ENCODE results near the gene SLC41A3.
A peak's percentile ranks its signal among the peaks of the same experiment; 100 is the strongest.

SLC41A3 gene

DNA sequence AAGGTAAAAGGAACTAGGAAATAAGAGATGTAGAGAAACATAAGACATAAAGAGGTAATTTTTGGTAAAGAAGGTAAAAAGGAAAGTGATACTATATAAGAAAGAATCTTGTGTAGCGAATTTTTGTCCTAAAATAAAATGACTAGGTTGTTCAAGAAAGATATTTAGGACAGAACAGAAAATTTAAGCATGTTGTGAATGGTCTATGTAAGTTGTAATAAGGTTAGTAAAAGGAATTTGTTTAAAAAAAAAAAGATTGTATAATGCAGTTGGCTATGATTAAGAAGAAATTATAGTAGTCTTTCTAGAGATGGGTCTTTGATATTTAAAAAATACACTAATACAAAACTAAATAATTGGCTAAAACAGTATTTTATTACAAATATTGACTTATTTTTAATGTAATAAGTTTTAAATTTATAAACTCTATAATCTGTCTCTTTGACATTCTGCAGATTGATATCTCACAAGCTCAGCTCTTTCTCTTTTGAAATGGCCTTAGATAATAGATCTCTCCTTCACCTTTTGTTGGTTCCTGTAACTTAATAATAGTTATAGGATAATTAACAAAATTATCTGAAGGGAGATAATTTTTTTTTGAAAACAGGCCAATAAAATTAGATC is 3.7 kb upstream of the SLC41A3 start:
- H3K4me1 ChIP-seq (ENCODE audit: control extremely low read depth in 1 of 4, control insufficient read depth in 4 of 4, insufficient read depth in 4 of 4, low read length in 3 of 4) = peaks cover 0 to 12% (median 7%) of the 10 kb centered on the region in 4 experiments
- no peak for DNase-seq
- H3K9me3 ChIP-seq (ENCODE audit: control extremely low read depth in 1 of 5, control insufficient read depth in 4 of 5, insufficient read depth in 2 of 5, low read depth in 1 of 5, low read length in 4 of 5) = no peaks in the 10 kb centered on the region
- 94% methylated on average over 1 of the region's 1 CpG for WGBS (ENCODE audit: insufficient coverage)
- H3K36me3 ChIP-seq (ENCODE audit: control insufficient read depth in 4 of 4, insufficient read depth in 4 of 4, low read length in 3 of 4) = no peaks in the 10 kb centered on the region
- POLR2A ChIA-PET = no interaction called here
- no peak overlapping the region for H3K4me3 ChIP-seq (ENCODE audit: control insufficient read depth in 1 of 7, extremely low read depth in 1 of 7, insufficient read depth in 4 of 7, low read depth in 2 of 7, low read length in 6 of 7)
- no peak overlapping the region for H3K27ac ChIP-seq (ENCODE audit: insufficient read depth in 1 of 2, low read depth in 1 of 2, low read length in 2 of 2, poor library complexity in 1 of 2, severe bottlenecking in 2 of 2)
- H3K27me3 ChIP-seq (replicated peaks in 2 of 5; ENCODE audit: control insufficient read depth in 4 of 5, insufficient read depth in 5 of 5, low read length in 4 of 5) = no peaks in the 10 kb centered on the region
- CTCF ChIA-PET = no interaction called here

DNA sequence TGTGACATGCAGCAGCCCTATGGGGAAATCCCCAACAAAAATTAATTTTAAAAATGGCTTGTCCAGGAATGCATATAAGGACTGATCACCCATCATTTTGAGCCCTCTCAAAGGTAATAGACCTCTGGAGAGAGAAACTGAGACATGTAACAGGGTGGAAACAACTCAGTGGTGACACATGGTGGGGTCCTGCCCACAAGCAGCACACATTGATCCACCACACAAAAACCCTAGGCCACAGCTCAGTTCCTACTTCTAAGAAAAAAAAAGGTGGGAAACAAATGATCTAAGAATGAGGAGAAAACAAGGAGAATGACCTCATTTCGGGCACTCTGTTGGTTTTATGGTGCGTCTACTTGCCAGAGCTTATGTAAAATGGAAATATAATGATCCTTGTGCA is 1.9 kb upstream of the SLC41A3 start:
- ChIA-PET POLR2A (no interaction called here), CTCF (interaction anchor here (1.2 kb wide), 1 partner anchor 14 kb away, joined by 3 read pairs; no protein-coding TSS in a partner anchor)
- Histone ChIP-seq H3K4me1 (ENCODE audit: control extremely low read depth in 1 of 4, control insufficient read depth in 4 of 4, insufficient read depth in 4 of 4, low read length in 3 of 4) (peaks cover 0 to 12% (median 7%) of the 10 kb centered on the region in 4 experiments), H3K4me3 (ENCODE audit: control insufficient read depth in 1 of 7, extremely low read depth in 1 of 7, insufficient read depth in 4 of 7, low read depth in 2 of 7, low read length in 6 of 7) (no peak overlapping the region), H3K9me3 (ENCODE audit: control extremely low read depth in 1 of 5, control insufficient read depth in 4 of 5, insufficient read depth in 2 of 5, low read depth in 1 of 5, low read length in 4 of 5) (no peaks in the 10 kb centered on the region), H3K36me3 (ENCODE audit: control insufficient read depth in 4 of 4, insufficient read depth in 4 of 4, low read length in 3 of 4) (peaks cover 0 to 2% (median 0%) of the 10 kb centered on the region in 4 experiments), H3K27me3 (replicated peaks in 2 of 5; ENCODE audit: control insufficient read depth in 4 of 5, insufficient read depth in 5 of 5, low read length in 4 of 5) (no peaks in the 10 kb centered on the region), H3K27ac (ENCODE audit: insufficient read depth in 1 of 2, low read depth in 1 of 2, low read length in 2 of 2, poor library complexity in 1 of 2, severe bottlenecking in 2 of 2) (no peak overlapping the region)
- peak in 1 of 3 donors; percentile 7 for DNase-seq
- WGBS (ENCODE audit: insufficient coverage) = 100% methylated on average over 1 of the region's 2 CpGs

DNA sequence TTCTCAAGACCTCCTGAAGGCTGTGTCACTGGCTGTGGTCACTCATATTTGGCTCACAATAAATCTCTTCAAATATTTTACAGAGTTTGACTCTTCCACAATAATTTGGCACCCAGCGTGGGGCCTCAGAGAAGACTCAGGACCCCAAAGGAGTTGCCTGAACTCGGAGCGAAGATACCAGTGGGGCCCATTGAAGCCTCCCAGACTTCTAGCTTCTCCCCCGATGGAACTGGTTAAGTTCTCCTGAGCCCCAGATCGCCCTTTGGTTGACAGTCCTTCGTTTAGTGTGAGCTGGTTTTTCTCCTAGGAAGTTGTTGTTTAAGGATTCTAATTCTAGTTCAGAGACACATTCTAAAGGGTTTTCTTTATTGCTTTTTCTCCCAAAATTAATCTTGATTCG is 1.4 kb upstream of the SLC41A3 start:
- no peak for DNase-seq
- Histone ChIP-seq H3K27me3 (replicated peaks in 2 of 5; ENCODE audit: control insufficient read depth in 4 of 5, insufficient read depth in 5 of 5, low read length in 4 of 5) (no peaks in the 10 kb centered on the region), H3K4me3 (ENCODE audit: control insufficient read depth in 1 of 7, extremely low read depth in 1 of 7, insufficient read depth in 4 of 7, low read depth in 2 of 7, low read length in 6 of 7) (no peak overlapping the region), H3K4me1 (ENCODE audit: control extremely low read depth in 1 of 4, control insufficient read depth in 4 of 4, insufficient read depth in 4 of 4, low read length in 3 of 4) (peaks cover 0 to 12% (median 7%) of the 10 kb centered on the region in 4 experiments), H3K27ac (ENCODE audit: insufficient read depth in 1 of 2, low read depth in 1 of 2, low read length in 2 of 2, poor library complexity in 1 of 2, severe bottlenecking in 2 of 2) (no peak overlapping the region), H3K36me3 (ENCODE audit: control insufficient read depth in 4 of 4, insufficient read depth in 4 of 4, low read length in 3 of 4) (peaks cover 0 to 2% (median 1%) of the 10 kb centered on the region in 4 experiments), H3K9me3 (ENCODE audit: control extremely low read depth in 1 of 5, control insufficient read depth in 4 of 5, insufficient read depth in 2 of 5, low read depth in 1 of 5, low read length in 4 of 5) (no peaks in the 10 kb centered on the region)
- ChIA-PET POLR2A (no interaction called here), CTCF (no interaction called here)
- WGBS (ENCODE audit: insufficient coverage) = 98% methylated on average over 5 of the region's 7 CpGs

DNA sequence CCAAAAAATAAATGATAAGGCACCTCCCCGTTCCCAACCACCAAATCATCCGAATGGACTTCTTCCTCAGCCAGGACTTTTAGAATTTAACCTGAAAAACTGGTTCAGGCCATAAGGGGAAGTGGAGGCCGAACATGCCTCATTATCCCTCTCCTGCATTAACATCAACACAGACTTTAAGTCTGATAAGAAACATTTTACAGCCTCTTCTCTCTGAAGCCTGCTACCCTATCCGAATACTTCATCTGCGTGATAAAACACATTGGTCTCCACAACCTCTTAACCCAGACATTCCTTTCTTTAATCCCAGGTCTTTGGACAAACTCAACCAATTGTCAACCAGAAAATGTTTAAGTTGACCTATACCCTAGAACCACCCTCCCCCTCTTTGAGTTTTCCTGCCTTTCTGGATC is 850 bp upstream of the SLC41A3 start:
- CTCF ChIA-PET = no interaction called here
- POLR2A ChIA-PET = no interaction called here

DNA sequence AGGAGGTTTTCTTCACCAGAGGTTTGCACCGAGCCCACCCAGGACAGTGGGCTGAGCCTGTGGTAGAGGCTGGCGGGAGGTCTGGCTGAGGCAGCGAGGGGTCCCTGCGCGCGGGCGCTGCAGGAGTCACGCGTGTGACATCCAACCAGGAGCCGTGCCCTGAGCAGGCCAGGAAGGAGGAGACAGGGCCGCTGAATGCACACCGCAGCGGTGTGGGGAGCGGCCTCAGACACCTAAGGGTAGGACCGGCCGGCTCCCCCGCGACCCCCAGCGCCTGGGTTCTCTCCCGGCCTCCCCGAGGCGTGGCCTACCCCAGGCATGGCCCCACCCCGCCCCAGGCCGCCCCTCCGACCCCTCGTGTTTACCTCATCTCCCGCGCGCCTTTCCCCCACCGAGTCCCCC is 412 bp downstream of the SLC41A3 start:
- CTCF ChIA-PET = no interaction called here
- Histone ChIP-seq H3K36me3 (ENCODE audit: control insufficient read depth in 4 of 4, insufficient read depth in 4 of 4, low read length in 3 of 4) (peaks cover 0 to 2% (median 1%) of the 10 kb centered on the region in 4 experiments), H3K9me3 (ENCODE audit: control extremely low read depth in 1 of 5, control insufficient read depth in 4 of 5, insufficient read depth in 2 of 5, low read depth in 1 of 5, low read length in 4 of 5) (no peaks in the 10 kb centered on the region), H3K4me1 (ENCODE audit: control extremely low read depth in 1 of 4, control insufficient read depth in 4 of 4, insufficient read depth in 4 of 4, low read length in 3 of 4) (peaks cover 0 to 12% (median 7%) of the 10 kb centered on the region in 4 experiments), H3K27me3 (replicated peaks in 2 of 5; ENCODE audit: control insufficient read depth in 4 of 5, insufficient read depth in 5 of 5, low read length in 4 of 5) (no peaks in the 10 kb centered on the region), H3K27ac (ENCODE audit: insufficient read depth in 1 of 2, low read depth in 1 of 2, low read length in 2 of 2, poor library complexity in 1 of 2, severe bottlenecking in 2 of 2) (peak overlapping the region in 1 of 2 experiments; percentile 83), H3K4me3 (ENCODE audit: control insufficient read depth in 1 of 7, extremely low read depth in 1 of 7, insufficient read depth in 4 of 7, low read depth in 2 of 7, low read length in 6 of 7) (peak overlapping the region; percentile 50 to 86 (median 73))
- peak; percentile 50 to 85 (median 76) for DNase-seq
- POLR2A ChIA-PET = no interaction called here
- WGBS (ENCODE audit: insufficient coverage) = 0% methylated on average over 24 of the region's 30 CpGs

More for the DNA sequence above, 850 bp upstream of the SLC41A3 start:
- 83% methylated on average over 5 of the region's 5 CpGs for WGBS (ENCODE audit: insufficient coverage)
- H3K9me3 ChIP-seq (ENCODE audit: control extremely low read depth in 1 of 5, control insufficient read depth in 4 of 5, insufficient read depth in 2 of 5, low read depth in 1 of 5, low read length in 4 of 5) = no peaks in the 10 kb centered on the region
- peaks cover 0 to 12% (median 7%) of the 10 kb centered on the region in 4 experiments for H3K4me1 ChIP-seq (ENCODE audit: control extremely low read depth in 1 of 4, control insufficient read depth in 4 of 4, insufficient read depth in 4 of 4, low read length in 3 of 4)
- peak overlapping the region; percentile 54 to 83 for H3K27ac ChIP-seq (ENCODE audit: insufficient read depth in 1 of 2, low read depth in 1 of 2, low read length in 2 of 2, poor library complexity in 1 of 2, severe bottlenecking in 2 of 2)
- no peak for DNase-seq
- peaks cover 0 to 2% (median 1%) of the 10 kb centered on the region in 4 experiments for H3K36me3 ChIP-seq (ENCODE audit: control insufficient read depth in 4 of 4, insufficient read depth in 4 of 4, low read length in 3 of 4)
- peak overlapping the region in 6 of 7 experiments; percentile 70 to 86 (median 74) for H3K4me3 ChIP-seq (ENCODE audit: control insufficient read depth in 1 of 7, extremely low read depth in 1 of 7, insufficient read depth in 4 of 7, low read depth in 2 of 7, low read length in 6 of 7)
- H3K27me3 ChIP-seq (replicated peaks in 2 of 5; ENCODE audit: control insufficient read depth in 4 of 5, insufficient read depth in 5 of 5, low read length in 4 of 5) = no peaks in the 10 kb centered on the region

DNA sequence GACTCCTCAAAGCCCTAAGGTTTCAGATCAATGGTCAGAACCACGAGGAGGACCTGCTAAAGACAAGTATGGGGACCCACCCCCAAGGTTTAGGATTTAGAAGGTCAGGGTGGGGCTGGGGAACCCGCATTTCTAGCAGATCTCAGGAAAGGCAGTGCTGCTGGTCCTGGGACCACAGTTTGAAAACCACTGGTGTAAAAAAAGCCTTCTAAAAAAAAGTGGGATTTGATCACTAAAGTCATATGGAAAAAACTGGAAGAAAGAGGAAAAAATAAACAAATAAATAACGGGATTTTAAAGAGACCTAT is 832 bp downstream of the SLC41A3 start:
- peak overlapping the region; percentile 50 to 86 (median 73) for H3K4me3 ChIP-seq (ENCODE audit: control insufficient read depth in 1 of 7, extremely low read depth in 1 of 7, insufficient read depth in 4 of 7, low read depth in 2 of 7, low read length in 6 of 7)
- no peaks in the 10 kb centered on the region for H3K27me3 ChIP-seq (replicated peaks in 2 of 5; ENCODE audit: control insufficient read depth in 4 of 5, insufficient read depth in 5 of 5, low read length in 4 of 5)
- peak in 1 of 3 donors; percentile 34 for DNase-seq
- CTCF ChIA-PET = no interaction called here
- H3K27ac ChIP-seq (ENCODE audit: insufficient read depth in 1 of 2, low read depth in 1 of 2, low read length in 2 of 2, poor library complexity in 1 of 2, severe bottlenecking in 2 of 2) = peak overlapping the region in 1 of 2 experiments; percentile 83
- H3K9me3 ChIP-seq (ENCODE audit: control extremely low read depth in 1 of 5, control insufficient read depth in 4 of 5, insufficient read depth in 2 of 5, low read depth in 1 of 5, low read length in 4 of 5) = no peaks in the 10 kb centered on the region
- H3K4me1 ChIP-seq (ENCODE audit: control extremely low read depth in 1 of 4, control insufficient read depth in 4 of 4, insufficient read depth in 4 of 4, low read length in 3 of 4) = peaks cover 0 to 12% (median 7%) of the 10 kb centered on the region in 4 experiments
- peaks cover 0 to 2% (median 1%) of the 10 kb centered on the region in 4 experiments for H3K36me3 ChIP-seq (ENCODE audit: control insufficient read depth in 4 of 4, insufficient read depth in 4 of 4, low read length in 3 of 4)
- POLR2A ChIA-PET = no interaction called here
- 22% methylated on average over 3 of the region's 3 CpGs for WGBS (ENCODE audit: insufficient coverage)

DNA sequence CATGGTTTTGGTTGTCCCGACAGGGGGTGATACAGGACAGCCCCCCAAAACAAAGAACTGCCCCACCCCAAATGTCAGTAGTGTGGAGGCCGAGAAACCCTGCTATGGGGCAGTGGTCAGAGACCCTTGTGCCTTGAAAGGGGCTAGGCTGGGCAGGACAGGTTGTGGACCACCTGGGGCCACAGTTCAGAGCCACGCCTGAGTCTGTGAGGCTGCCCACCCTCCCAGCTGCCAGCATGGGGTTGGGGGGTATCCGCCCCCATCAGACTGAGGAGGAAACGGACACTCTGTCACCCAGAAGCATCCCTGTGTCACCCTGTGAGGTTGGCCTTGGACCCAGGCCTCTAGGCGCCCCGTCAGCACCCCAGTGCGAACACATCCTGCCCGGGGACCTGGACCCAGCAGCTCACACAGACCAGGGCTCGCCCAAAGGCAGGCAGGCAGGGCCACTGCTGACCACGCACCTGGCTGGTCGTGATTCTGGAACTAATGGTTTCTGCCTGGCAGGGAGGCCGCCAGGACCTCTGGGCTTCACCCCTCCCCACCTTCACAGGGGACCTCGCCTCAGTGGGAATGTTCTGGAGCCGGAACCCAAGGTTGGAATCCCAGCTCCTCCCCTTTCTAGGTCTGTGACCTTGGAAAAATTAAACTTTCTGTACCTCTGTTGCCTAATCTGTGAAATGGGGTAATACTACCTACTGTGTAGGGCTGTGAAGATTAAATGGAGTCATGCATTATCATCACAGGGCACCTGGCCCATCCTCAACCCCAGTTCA is 1.4 kb downstream of the SLC41A3 start:
- POLR2A ChIA-PET = no interaction called here

More for the DNA sequence above, 1.4 kb downstream of the SLC41A3 start:
- Histone ChIP-seq H3K4me1 (ENCODE audit: control extremely low read depth in 1 of 4, control insufficient read depth in 4 of 4, insufficient read depth in 4 of 4, low read length in 3 of 4) (peaks cover 0 to 12% (median 7%) of the 10 kb centered on the region in 4 experiments), H3K27me3 (replicated peaks in 2 of 5; ENCODE audit: control insufficient read depth in 4 of 5, insufficient read depth in 5 of 5, low read length in 4 of 5) (no peaks in the 10 kb centered on the region), H3K4me3 (ENCODE audit: control insufficient read depth in 1 of 7, extremely low read depth in 1 of 7, insufficient read depth in 4 of 7, low read depth in 2 of 7, low read length in 6 of 7) (peak overlapping the region in 2 of 7 experiments; percentile 71 to 86), H3K27ac (ENCODE audit: insufficient read depth in 1 of 2, low read depth in 1 of 2, low read length in 2 of 2, poor library complexity in 1 of 2, severe bottlenecking in 2 of 2) (no peak overlapping the region), H3K36me3 (ENCODE audit: control insufficient read depth in 4 of 4, insufficient read depth in 4 of 4, low read length in 3 of 4) (peaks cover 0 to 2% (median 1%) of the 10 kb centered on the region in 4 experiments), H3K9me3 (ENCODE audit: control extremely low read depth in 1 of 5, control insufficient read depth in 4 of 5, insufficient read depth in 2 of 5, low read depth in 1 of 5, low read length in 4 of 5) (no peaks in the 10 kb centered on the region)
- CTCF ChIA-PET = no interaction called here
- WGBS (ENCODE audit: insufficient coverage) = 96% methylated on average over 12 of the region's 15 CpGs
- DNase-seq = peak in 1 of 3 donors; percentile 8

Data from common myeloid progenitor, CD34-positive (primary cell).